ENCODE results near the gene ALOX5AP.

Gene ALOX5AP

DNA sequence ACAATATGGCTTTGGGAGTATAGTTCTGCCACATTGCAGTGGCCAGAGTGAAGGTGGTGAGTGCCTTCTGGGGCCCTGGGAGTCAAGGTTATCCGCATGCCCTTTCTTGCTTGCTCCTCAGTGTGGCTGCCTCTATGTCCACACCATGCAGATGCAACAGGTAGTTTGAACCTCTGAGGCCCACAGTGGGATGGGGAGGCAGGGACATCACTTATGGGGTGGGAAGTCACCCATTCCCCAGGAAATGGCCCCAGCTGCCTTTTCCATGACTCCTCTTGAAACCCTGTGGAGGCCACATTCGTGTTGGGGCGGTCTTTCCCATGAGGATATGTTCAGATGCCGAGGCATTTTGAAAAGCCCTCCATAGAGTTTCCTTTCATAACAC, 20.0 kb upstream of the ALOX5AP start:
- no peak for DNase-seq

DNA sequence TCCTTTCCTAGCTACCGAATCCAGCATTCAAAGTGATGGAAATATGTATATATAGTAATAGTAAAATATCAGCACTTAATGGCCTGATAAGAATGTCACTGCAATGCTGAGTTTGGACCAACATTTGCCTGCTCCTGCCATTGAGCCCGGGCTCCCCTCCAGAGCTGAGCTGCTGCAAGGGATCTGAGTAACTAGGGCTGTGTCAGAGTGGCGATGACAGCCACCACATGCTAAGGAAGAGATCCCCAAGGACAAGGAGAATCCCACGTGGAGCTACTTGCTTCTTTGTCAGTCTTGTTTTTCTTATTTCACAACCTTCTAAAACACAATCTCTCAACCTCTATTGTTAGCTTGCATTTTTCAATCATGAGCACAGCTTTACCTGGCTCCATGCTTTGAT, 19.5 kb upstream of the ALOX5AP start:
- DNase-seq, result no peak

- no peak for DNase-seq
These were observed 16.4 kb upstream of the ALOX5AP start for GRCh38 chr13:30718661-30719524.

DNA sequence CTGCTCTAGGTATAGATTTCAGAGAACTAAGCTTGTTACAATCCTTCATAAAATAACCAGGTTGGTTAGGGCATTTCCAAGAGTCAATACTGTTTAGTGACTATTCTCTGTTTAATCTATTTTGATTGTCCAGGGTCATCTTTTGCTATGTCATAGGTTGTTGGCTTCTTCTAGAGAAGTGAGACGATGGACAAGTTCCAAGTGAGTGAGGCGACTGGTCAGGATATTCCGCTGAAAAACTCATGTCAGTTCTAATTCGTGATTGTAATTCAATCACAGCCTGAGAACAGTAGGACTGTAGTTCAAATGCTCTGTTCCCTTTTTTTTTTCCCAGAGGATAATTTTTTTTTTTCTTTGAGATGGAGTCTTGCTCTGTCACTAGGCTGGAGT, 15.8 kb upstream of the ALOX5AP start:
- DNase-seq, result no peak

GRCh38 chr13:30720172-30720869, 15.0 kb upstream of the ALOX5AP start:
- DNase-seq, result no peak

DNA sequence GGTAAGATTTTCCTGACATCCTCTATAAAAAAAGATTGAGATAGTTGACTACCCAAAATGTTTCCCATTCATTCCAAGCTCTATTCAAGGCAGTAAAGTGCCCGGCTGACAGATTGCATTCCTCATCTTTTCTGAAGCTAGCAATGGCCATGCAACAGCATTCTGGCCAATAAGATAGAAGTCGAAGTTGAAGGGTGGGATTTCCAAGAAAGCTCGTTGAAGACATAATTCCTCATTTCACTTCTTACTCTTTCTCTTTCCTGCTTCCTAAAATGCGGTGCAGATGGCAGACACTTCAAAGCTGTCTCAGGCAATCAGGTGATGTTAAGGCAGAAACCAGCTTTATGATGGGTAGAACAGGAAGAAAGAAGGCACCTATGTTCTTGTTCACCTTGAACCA, 13.4 kb upstream of the ALOX5AP start:
- no peak for DNase-seq

GRCh38 chr13:30722361-30722760, 13.0 kb upstream of the ALOX5AP start:
- no peak for DNase-seq

GRCh38 chr13:30724778-30725177, 10.6 kb upstream of the ALOX5AP start:
- no peak for DNase-seq

- DNase-seq, result no peak
These were observed 9.8 kb upstream of the ALOX5AP start for GRCh38 chr13:30725326-30726085.

DNA sequence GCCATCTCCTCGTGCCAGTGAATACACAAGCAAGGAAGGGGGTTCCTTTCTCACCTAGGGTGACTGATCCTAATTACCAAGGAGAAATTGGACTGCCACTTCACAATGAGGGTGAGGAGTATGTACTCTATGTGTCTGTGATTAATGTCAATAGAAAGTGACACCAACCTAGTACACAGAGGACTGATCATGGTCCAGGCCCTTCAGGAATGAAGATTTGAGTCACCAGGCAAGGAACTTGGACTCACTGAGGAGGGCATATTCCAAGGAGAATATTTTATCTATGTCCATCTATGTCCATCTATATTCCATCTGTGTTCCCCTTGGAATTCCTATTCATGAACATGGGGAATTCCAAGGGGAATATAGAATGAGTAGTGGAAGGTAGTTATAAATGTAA, 9.2 kb upstream of the ALOX5AP start:
- no peak for DNase-seq

DNA sequence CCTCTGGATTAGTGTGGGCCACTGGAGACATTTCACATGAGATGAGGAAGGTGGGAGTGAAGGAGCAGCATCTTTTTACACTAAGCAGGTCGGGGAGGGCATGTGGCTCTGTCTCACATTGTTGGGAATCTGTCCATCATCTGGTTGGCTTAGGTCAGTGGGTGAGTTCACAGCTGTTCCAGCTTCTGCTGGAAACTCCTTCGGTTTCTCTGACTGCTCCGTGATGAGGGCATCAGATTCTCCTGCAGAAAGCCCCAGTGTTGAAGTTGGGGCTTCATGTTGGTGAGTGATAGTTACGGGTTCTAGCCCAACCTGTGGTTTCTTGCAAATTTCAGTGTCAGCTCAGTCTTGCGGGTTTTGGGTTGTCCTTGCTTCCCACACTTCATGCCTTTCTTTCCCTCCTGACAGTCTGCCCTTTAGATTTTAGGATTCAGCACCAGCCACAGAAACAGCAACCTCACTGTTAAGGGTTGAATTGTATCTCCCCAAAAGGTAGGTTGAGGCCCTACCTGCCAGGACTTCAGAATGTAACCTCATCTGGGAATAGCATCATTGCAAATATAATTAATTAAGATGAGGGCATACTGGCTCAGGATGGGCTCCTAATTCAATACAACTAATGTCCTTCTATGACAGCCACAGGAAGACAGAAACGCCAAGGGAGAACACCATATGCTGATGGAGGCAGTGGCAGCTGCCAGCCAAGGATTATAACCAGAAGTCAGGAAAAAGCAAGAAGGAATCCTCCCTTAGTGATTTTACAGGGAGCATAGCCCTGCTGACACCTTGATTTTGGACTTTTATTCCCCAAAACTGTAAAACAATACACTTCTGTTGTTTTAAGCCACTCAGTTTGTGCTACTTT, 7.6 kb upstream of the ALOX5AP start:
- no peak for DNase-seq

- DNase-seq, result no peak
These were observed 5.5 kb upstream of the ALOX5AP start for GRCh38 chr13:30729801-30730200.

- DNase-seq, result peak in 1 of 2 experiments; percentile 14
These were observed 4.8 kb upstream of the ALOX5AP start for GRCh38 chr13:30730526-30730925.

- DNase-seq, result no peak
These were observed 3.8 kb upstream of the ALOX5AP start for GRCh38 chr13:30731361-30732045.

- DNase-seq, result no peak
These were observed 3.3 kb upstream of the ALOX5AP start for GRCh38 chr13:30732046-30732390.

DNA sequence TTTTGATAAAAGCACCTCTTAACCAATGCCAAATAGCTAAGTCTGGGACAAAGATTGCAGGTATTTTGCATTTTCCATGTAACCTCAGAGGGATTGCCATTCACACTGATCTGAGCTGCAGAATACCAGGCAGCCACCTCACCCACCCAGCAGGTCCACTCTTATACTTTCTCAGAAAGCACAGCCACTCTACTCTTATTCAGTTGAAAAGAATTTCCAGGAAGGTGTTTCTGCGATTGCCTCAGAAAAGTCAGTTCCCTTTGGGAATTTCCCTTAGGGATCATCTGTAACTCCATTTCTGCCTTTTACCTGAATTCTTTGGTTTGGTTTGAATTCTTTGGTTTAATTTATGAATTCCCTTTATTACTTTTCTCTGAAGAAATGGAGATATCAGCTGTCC, 904 bp upstream of the ALOX5AP start:
- no peak for DNase-seq

DNA sequence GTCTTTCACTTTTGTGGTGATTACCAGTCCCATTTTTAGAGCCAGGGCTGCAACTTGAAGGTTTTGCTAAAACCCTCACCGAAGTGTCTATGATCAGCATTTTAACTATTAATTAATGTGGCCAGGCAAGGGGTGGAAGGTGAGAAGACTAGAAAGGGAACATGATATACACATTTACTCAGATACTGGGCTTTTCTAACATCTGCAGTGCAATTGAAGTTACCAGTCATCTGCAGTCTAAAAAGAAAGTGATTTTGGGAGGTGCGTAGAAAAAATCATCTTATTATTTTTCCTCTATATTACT, 481 bp downstream of the ALOX5AP start:
- no peak for DNase-seq

- DNase-seq, result no peak
These were observed 1.3 kb downstream of the ALOX5AP start for GRCh38 chr13:30736461-30737320.

DNA sequence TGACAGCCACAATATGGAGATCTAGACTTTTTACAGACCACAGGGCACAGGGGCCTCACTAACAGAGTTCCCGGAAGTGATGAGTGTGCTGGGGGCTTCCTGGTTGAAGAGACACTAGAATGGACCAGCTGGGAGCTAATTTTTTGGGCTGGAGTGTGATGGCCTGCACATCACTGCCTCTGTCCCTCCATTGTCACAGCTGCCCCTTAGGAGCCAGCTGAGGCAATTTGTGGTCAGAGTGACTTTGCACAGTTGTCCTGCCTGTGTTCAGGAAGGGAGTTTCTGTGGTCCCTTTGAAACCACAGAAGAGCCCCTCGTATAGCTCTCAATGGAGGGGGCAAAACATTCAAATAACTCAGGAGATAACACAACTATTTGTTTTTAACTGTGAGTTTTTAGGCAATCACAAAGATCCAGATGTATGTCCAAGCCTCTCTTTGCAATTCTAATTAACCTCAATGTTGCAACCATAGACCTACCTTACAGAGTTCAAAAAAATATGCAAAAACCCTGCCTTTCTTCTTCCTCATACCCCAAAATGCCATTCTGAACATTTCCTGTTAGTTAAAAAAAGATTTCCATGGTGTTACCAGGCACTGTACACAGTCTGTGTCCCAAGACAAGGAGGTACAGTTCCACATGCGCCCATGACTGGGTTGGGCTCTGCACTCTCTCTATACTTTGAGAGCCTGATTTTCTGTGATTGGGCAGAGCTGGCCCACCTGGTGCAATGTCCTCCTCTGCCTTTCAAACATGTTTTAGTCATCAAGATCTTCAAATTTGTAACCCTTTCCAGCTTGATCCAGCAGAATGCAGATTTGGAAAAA, 2.4 kb downstream of the ALOX5AP start:
- DNase-seq, result no peak

GRCh38 chr13:30738526-30739236, 3.3 kb downstream of the ALOX5AP start:
- no peak for DNase-seq

Data from NCI-H526 (cell line).